SU-DHL-6 (cell line): ENCODE results near the gene MEN1.
"Not testable (repeated sequence)": the region's sequence is repeated elsewhere in the genome, so short reads cannot be mapped to it uniquely, and the experiment has no call there.

Source experiments
- EZH2phosphoT487 ChIP-seq: fragments of 200-600 bp; sonication (generic), shearing (Covaris generic); conservative IDR thresholded peaks from 2 replicates; pipeline ENCODE4 v1.6.1; 2018; ENCODE audit warnings: mild to moderate bottlenecking, antibody characterized with exemption, low read length, moderate library complexity, mixed read lengths
- TF ChIP-seq, protein P1 (sequence below): fragments of 200-600 bp; sonication (generic); IDR thresholded peaks from one replicate; pipeline ENCODE4 v1.5.1; 2017; ENCODE audit warnings: antibody characterized with exemption, mild to moderate bottlenecking, low read length, moderate library complexity; ENCODE audit not compliant: insufficient read depth, poor library complexity, severe bottlenecking

DNA sequence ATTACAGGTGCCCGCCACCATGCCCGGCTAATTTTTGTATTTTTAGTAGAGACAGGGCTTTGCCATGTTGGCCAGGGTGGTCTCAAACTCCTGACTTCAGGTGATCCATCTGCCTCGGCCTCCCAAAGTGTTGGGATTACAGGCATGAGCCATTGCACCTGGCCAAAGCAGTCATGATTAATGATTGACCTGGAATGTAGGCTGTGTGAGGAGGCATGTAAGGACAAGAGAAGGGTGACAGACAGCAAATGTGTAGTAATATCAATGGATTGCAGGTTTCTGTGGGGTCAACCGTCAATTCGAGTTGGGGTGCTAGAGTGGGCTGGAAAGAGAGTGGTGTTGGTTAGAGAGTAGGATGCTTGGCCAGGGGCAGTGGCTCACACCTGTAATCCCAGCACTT is 5.1 kb upstream of the MEN1 start:
- TF ChIP-seq, protein P1, sequence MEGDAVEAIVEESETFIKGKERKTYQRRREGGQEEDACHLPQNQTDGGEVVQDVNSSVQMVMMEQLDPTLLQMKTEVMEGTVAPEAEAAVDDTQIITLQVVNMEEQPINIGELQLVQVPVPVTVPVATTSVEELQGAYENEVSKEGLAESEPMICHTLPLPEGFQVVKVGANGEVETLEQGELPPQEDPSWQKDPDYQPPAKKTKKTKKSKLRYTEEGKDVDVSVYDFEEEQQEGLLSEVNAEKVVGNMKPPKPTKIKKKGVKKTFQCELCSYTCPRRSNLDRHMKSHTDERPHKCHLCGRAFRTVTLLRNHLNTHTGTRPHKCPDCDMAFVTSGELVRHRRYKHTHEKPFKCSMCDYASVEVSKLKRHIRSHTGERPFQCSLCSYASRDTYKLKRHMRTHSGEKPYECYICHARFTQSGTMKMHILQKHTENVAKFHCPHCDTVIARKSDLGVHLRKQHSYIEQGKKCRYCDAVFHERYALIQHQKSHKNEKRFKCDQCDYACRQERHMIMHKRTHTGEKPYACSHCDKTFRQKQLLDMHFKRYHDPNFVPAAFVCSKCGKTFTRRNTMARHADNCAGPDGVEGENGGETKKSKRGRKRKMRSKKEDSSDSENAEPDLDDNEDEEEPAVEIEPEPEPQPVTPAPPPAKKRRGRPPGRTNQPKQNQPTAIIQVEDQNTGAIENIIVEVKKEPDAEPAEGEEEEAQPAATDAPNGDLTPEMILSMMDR, result not testable (repeated sequence)
- TF ChIP-seq EZH2phosphoT487, result not testable (repeated sequence)
